ENCODE measurements around the gene CAVIN3. TPM values are rescaled to one million over a fixed set of nuclear protein-coding genes. Genes with fewer than 3 reads are reported as not detected.

CAVIN3 gene
- total and polyA plus RNA-seq, 2 donors (not counting 1 experiment from before 2014, with no cell fraction given): not detected

DNA sequence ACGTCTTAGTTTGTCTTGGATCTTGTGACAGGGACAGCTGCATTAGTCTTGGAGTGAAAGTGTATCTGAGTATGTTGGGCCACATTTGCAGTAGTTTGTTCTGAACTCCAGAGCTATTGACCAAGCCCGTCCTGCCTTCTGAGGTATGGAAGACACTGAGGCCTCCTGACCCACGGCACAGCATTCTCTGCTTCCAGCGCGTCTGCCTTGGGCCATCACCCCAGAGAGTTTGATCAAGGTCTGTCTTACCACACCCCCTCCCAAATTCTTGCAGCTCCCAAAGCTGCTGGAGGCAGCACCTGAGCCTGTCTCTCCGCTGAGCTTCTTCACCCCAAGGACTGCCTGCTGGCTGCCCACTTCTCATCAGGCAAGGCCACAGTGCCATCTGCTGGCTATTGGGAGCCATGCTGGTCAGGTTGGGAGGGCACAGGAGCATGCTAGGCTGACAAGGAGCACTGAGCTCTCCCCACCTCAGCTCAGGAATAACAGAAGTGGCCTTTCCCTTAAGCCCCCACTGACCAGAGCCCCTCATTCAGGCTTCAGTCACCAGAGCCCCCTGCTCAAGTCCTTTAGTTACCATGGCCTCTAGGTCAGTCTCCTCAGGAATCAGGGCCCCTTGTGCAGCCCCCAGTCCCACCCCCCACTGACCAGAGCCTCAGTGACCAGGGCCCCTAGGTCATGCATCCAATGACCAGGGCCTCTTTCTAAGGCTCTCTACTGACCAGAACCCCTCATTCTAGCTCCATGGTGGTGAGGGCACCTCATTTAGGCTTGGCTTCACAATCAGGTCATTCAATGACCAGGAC lies 42.8 kb upstream of the CAVIN3 start:
- POLR2A ChIA-PET: no interaction called here
- H3K9ac ChIP-seq (ENCODE audit: low read length): no peak overlapping the region
- TF ChIP-seq EZH2 (IDR thresholded peaks at IDR 0.05; ENCODE audit: borderline replicate concordance, insufficient read depth, low read depth, low read length, poor library complexity, severe bottlenecking): no peak
- TF ChIP-seq, protein P1, sequence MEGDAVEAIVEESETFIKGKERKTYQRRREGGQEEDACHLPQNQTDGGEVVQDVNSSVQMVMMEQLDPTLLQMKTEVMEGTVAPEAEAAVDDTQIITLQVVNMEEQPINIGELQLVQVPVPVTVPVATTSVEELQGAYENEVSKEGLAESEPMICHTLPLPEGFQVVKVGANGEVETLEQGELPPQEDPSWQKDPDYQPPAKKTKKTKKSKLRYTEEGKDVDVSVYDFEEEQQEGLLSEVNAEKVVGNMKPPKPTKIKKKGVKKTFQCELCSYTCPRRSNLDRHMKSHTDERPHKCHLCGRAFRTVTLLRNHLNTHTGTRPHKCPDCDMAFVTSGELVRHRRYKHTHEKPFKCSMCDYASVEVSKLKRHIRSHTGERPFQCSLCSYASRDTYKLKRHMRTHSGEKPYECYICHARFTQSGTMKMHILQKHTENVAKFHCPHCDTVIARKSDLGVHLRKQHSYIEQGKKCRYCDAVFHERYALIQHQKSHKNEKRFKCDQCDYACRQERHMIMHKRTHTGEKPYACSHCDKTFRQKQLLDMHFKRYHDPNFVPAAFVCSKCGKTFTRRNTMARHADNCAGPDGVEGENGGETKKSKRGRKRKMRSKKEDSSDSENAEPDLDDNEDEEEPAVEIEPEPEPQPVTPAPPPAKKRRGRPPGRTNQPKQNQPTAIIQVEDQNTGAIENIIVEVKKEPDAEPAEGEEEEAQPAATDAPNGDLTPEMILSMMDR (IDR thresholded peaks at IDR 0.05): peak; percentile 74
- DNase-seq: peak; percentile 60
- H3K4me2 ChIP-seq (replicated peaks; ENCODE audit: low read depth, low read length, poor library complexity, severe bottlenecking): no peak overlapping the region
- no peaks in the 10 kb centered on the region for H3K9me3 Mint-ChIP-seq (ENCODE audit: insufficient read depth)
- intact Hi-C loops (cut with micrococcal nuclease): no loop called here
- no peak overlapping the region for H2AFZ ChIP-seq (ENCODE audit: insufficient read depth, low read depth, low read length, poor library complexity, severe bottlenecking)
- H3K27me3 Mint-ChIP-seq: no peaks in the 10 kb centered on the region
- no peaks in the 10 kb centered on the region for H3K27me3 ChIP-seq (replicated peaks in 1 of 4; ENCODE audit: control extremely low read depth in 1 of 4, control insufficient read depth in 3 of 4, insufficient read depth in 4 of 4, low read length in 3 of 4)
- H3K79me2 ChIP-seq (ENCODE audit: control insufficient read depth, insufficient read depth, low read length): no peaks in the 10 kb centered on the region
- H3K27ac ChIP-seq (ENCODE audit: low read length in 2 of 2): no peak overlapping the region
- no peaks in the 10 kb centered on the region for H3K36me3 ChIP-seq (replicated peaks in 1 of 2; ENCODE audit: control extremely low read depth in 1 of 2, control insufficient read depth in 1 of 2, extremely low read depth in 1 of 2, insufficient read depth in 2 of 2, low read length in 1 of 2)
- H3K27ac Mint-ChIP-seq: no peak overlapping the region
- H3K4me1 Mint-ChIP-seq: no peaks in the 10 kb centered on the region
- no peaks in the 10 kb centered on the region for H3K9me3 ChIP-seq (ENCODE audit: control extremely low read depth in 1 of 3, control insufficient read depth in 2 of 3, insufficient read depth in 1 of 3, low read length in 2 of 3)
- ATAC-seq (ENCODE audit: low read depth): peak; percentile 49
- H3K4me3 Mint-ChIP-seq: no peak overlapping the region
- no peaks in the 10 kb centered on the region for H4K20me1 ChIP-seq (ENCODE audit: control insufficient read depth, insufficient read depth, low read length, poor library complexity, severe bottlenecking)
- no peak overlapping the region for H3K4me3 ChIP-seq (ENCODE audit: control extremely low read depth in 1 of 5, extremely low read depth in 1 of 5, insufficient read depth in 1 of 5, low read depth in 2 of 5, low read length in 4 of 5)
- H3K4me1 ChIP-seq (ENCODE audit: control insufficient read depth in 2 of 2, insufficient read depth in 2 of 2, low read length in 2 of 2): no peaks in the 10 kb centered on the region
- WGBS (ENCODE audit: insufficient coverage): 89% methylated on average over 6 of the region's 6 CpGs
- CTCF ChIA-PET: interaction anchor here (0.6 to 4.8 kb wide), 13 partner anchors 10 to 341 kb away, joined by 3 to 47 read pairs (median 6); partner anchors contain the start of gene SMPD1

GRCh38 chr11:6362185-6362872 lies 42.0 kb upstream of the CAVIN3 start:
- DNase-seq (no peak), ATAC-seq (ENCODE audit: low read depth) (no peak)
- no peaks in the 10 kb centered on the region for H3K9me3 ChIP-seq (ENCODE audit: control extremely low read depth in 1 of 3, control insufficient read depth in 2 of 3, insufficient read depth in 1 of 3, low read length in 2 of 3)
- Mint-ChIP-seq H3K9me3 (ENCODE audit: insufficient read depth) (no peaks in the 10 kb centered on the region), H3K4me1 (no peaks in the 10 kb centered on the region), H3K4me3 (no peak overlapping the region), H3K27ac (no peak overlapping the region), H3K27me3 (no peaks in the 10 kb centered on the region)
- H3K4me2 ChIP-seq (replicated peaks; ENCODE audit: low read depth, low read length, poor library complexity, severe bottlenecking): no peak overlapping the region
- H3K4me3 ChIP-seq (ENCODE audit: control extremely low read depth in 1 of 5, extremely low read depth in 1 of 5, insufficient read depth in 1 of 5, low read depth in 2 of 5, low read length in 4 of 5): no peak overlapping the region
- no peak overlapping the region for H3K9ac ChIP-seq (ENCODE audit: low read length)
- no peaks in the 10 kb centered on the region for H4K20me1 ChIP-seq (ENCODE audit: control insufficient read depth, insufficient read depth, low read length, poor library complexity, severe bottlenecking)
- H2AFZ ChIP-seq (ENCODE audit: insufficient read depth, low read depth, low read length, poor library complexity, severe bottlenecking): no peak overlapping the region
- no peak overlapping the region for H3K27ac ChIP-seq (ENCODE audit: low read length in 2 of 2)
- H3K4me1 ChIP-seq (ENCODE audit: control insufficient read depth in 2 of 2, insufficient read depth in 2 of 2, low read length in 2 of 2): no peaks in the 10 kb centered on the region
- ChIA-PET POLR2A (no interaction called here), CTCF (interaction anchor here (0.9 to 4.8 kb wide), 12 partner anchors 9 to 340 kb away, joined by 3 to 47 read pairs (median 6); partner anchors contain the start of gene SMPD1)
- TF ChIP-seq, protein P1 (IDR thresholded peaks at IDR 0.05): no peak
- no peak for TF ChIP-seq EZH2 (IDR thresholded peaks at IDR 0.05; ENCODE audit: borderline replicate concordance, insufficient read depth, low read depth, low read length, poor library complexity, severe bottlenecking)
- WGBS (ENCODE audit: insufficient coverage): 95% methylated on average over 5 of the region's 5 CpGs
- no peaks in the 10 kb centered on the region for H3K36me3 ChIP-seq (replicated peaks in 1 of 2; ENCODE audit: control extremely low read depth in 1 of 2, control insufficient read depth in 1 of 2, extremely low read depth in 1 of 2, insufficient read depth in 2 of 2, low read length in 1 of 2)
- H3K79me2 ChIP-seq (ENCODE audit: control insufficient read depth, insufficient read depth, low read length): no peaks in the 10 kb centered on the region
- intact Hi-C loops (cut with micrococcal nuclease): no loop called here
- no peaks in the 10 kb centered on the region for H3K27me3 ChIP-seq (replicated peaks in 1 of 4; ENCODE audit: control extremely low read depth in 1 of 4, control insufficient read depth in 3 of 4, insufficient read depth in 4 of 4, low read length in 3 of 4)
